Endothelial cell of umbilical vein (primary cell): ENCODE results near the gene MUC13. TPM values are rescaled to one million over a fixed set of nuclear protein-coding genes. Genes with fewer than 3 reads are reported as not detected.

ENCODE experiments used
- BruUV-seq: library from RNA; stranded (reverse); fragments of 400-500 nt; replicated peaks from 2 replicates; lab custom pipeline; 2021; lab: Mats Ljungman, UMichigan
- CTCF ChIA-PET: fragments of 300-600, 350-600 bp; sonication (Branson Sonifier 250); formaldehyde crosslinking; loops from one replicate; lab custom pipeline; 2021; ENCODE audit warnings: antibody characterized with exemption, inconsistent platforms; lab: Charles Lee
- POLR2A ChIA-PET: fragments of 300-600, 350-600 bp; sonication (Branson Sonifier 250); formaldehyde crosslinking; loops from one replicate; lab custom pipeline; 2021; ENCODE audit warnings: antibody characterized with exemption, inconsistent platforms; lab: Charles Lee
- DNase-seq: peaks from one replicate; pipeline ENCODE4 v3.0.0-alpha.2; 2011; ENCODE audit warnings: low read depth, low spot score
- FAIRE-seq: peaks from 2 replicates; lab custom pipeline; 2011; peaks lifted over from hg19 to GRCh38; lab: Jason Lieb, UNC
- H2AFZ ChIP-seq: 2 replicates; pipeline ENCODE4 v1.6.0; 2012; ENCODE audit warnings: low read depth, low read length, control low read depth, inconsistent platforms
- H3K27ac ChIP-seq: 2 replicates; pipeline ENCODE4 v1.5.1; 2011; ENCODE audit warnings: low read depth, mild to moderate bottlenecking, control low read depth, low read length, moderate library complexity; ENCODE audit not compliant: insufficient read depth
- H3K27me3 ChIP-seq, 2 experiments: 2 replicates each; pipeline versions ENCODE4 v1.6.0 to v1.6.1; 2011; ENCODE audit warnings: low read length in 2 of 2, mixed read lengths in 1 of 2; ENCODE audit not compliant: control insufficient read depth in 2 of 2, insufficient read depth in 2 of 2
- H3K36me3 ChIP-seq, 2 experiments: 2 replicates in 1 of 2; 3 replicates in 1 of 2; pipeline ENCODE4 v1.5.1; 2011; ENCODE audit warnings: low read length in 2 of 2, mild to moderate bottlenecking in 1 of 2, moderate library complexity in 1 of 2; ENCODE audit not compliant: control insufficient read depth in 2 of 2, insufficient read depth in 2 of 2; ENCODE audit errors: extremely low read depth in 1 of 2
- H3K4me1 ChIP-seq: 3 replicates; pipeline ENCODE4 v1.5.1; 2011; ENCODE audit warnings: mild to moderate bottlenecking, low read length; ENCODE audit not compliant: control insufficient read depth, insufficient read depth; ENCODE audit errors: extremely low read depth
- H3K4me2 ChIP-seq: 2 replicates; pipeline ENCODE4 v1.6.1; 2011; ENCODE audit warnings: low read length, control low read depth, mixed read lengths; ENCODE audit not compliant: insufficient read depth
- H3K4me3 ChIP-seq, 3 experiments: fragments of 200-600 bp in 1 of 3; sonication (generic), shearing (Covaris generic) in 1 of 3; replicated peaks in 1 of 3; 2 replicates each; pipeline ENCODE4 v1.5.1; 2011 to 2016; ENCODE audit warnings: control low read depth in 3 of 3, low read length in 3 of 3, mild to moderate bottlenecking in 2 of 3, inconsistent platforms in 1 of 3, low read depth in 1 of 3, moderate library complexity in 1 of 3; ENCODE audit not compliant: insufficient read depth in 1 of 3
- H3K79me2 ChIP-seq: 2 replicates; pipeline ENCODE4 v1.6.0; 2012; ENCODE audit warnings: low read length, inconsistent platforms; ENCODE audit not compliant: control insufficient read depth, insufficient read depth
- H3K9ac ChIP-seq: replicated peaks from 2 replicates; pipeline ENCODE3; 2011; ENCODE audit warnings: low read length, control low read depth; ENCODE audit not compliant: insufficient read depth; ENCODE audit errors: extremely low read depth
- H3K9me1 ChIP-seq: replicated peaks from 3 replicates; pipeline ENCODE4 v1.6.0; 2011; ENCODE audit warnings: mild to moderate bottlenecking, low read length; ENCODE audit not compliant: control insufficient read depth, insufficient read depth; ENCODE audit errors: extremely low read depth
- H3K9me3 ChIP-seq: replicated peaks from 2 replicates; pipeline ENCODE4 v1.5.1; 2012; ENCODE audit warnings: low read length, inconsistent platforms; ENCODE audit not compliant: control insufficient read depth, insufficient read depth
- H4K20me1 ChIP-seq: replicated peaks from 2 replicates; pipeline ENCODE3; 2011; ENCODE audit warnings: mild to moderate bottlenecking, low read length; ENCODE audit not compliant: control insufficient read depth, insufficient read depth; ENCODE audit errors: extremely low read depth
- EZH2 ChIP-seq: IDR thresholded peaks from 2 replicates; pipeline ENCODE4 v1.6.1; 2012; ENCODE audit warnings: borderline replicate concordance, low read depth, mild to moderate bottlenecking, moderate library complexity, low read length, inconsistent platforms; ENCODE audit not compliant: severe bottlenecking
- FOS ChIP-seq: IDR thresholded peaks from 2 replicates; pipeline ENCODE4 v1.6.1; 2011; ENCODE audit warnings: mild to moderate bottlenecking, low read length, moderate library complexity, borderline replicate concordance; ENCODE audit not compliant: insufficient read depth
- GATA2 ChIP-seq: IDR thresholded peaks from 2 replicates; pipeline ENCODE4 v1.7.0; 2011; ENCODE audit warnings: low read depth, mild to moderate bottlenecking, moderate library complexity, mixed read lengths, low read length; ENCODE audit not compliant: insufficient read length, insufficient read depth
- JUN ChIP-seq: IDR thresholded peaks from 2 replicates; pipeline ENCODE4 v1.6.1; 2011; ENCODE audit warnings: borderline replicate concordance, low read depth; ENCODE audit not compliant: insufficient read length, insufficient read depth
- MAX ChIP-seq: IDR thresholded peaks from 2 replicates; pipeline ENCODE4 v1.6.1; 2011; ENCODE audit not compliant: insufficient read depth, insufficient read length
- MYC ChIP-seq: IDR thresholded peaks from one replicate; pipeline ENCODE4 v1.6.1; 2011; ENCODE audit warnings: mild to moderate bottlenecking, low read depth, low read length
- POLR2A ChIP-seq: IDR thresholded peaks from 2 replicates; pipeline ENCODE4 v1.6.1; 2012; ENCODE audit warnings: low read depth, mild to moderate bottlenecking, control low read depth, low read length
- POLR2AphosphoS5 ChIP-seq: IDR thresholded peaks from 2 replicates; pipeline ENCODE4 v1.6.1; 2012; ENCODE audit warnings: low read depth, mild to moderate bottlenecking, control low read depth, low read length, moderate library complexity; ENCODE audit not compliant: insufficient read depth
- dilution Hi-C: fragments of 300-500 bp; cut with MboI; formaldehyde crosslinking; loops from one replicate; pipeline ENCODE4 v1.15.0; 2019; ENCODE audit warnings: low sequenced_read_pairs; ENCODE audit not compliant: extremely low pct_ligation_motif_present
- intact Hi-C: fragments of 100-400 bp; cut with micrococcal nuclease; formaldehyde crosslinking; loops from one replicate; pipeline ENCODE4 v1.10.0; 2022
- polyA plus RNA-seq, 4 experiments: library from polyadenylated mRNA; depleted of rRNA in 3 of 4; stranded (reverse) in 3 of 4; unstranded in 1 of 4; fragments of >200 nt; gene quantifications; 2 replicates each; pipeline versions ENCODE4 v1.2.1 to v1.2.3, GENCODE V29; 2011 to 2012; ENCODE audit warnings: missing spikeins in 1 of 4
- total RNA-seq: library from RNA; stranded (reverse); gene quantifications from 2 replicates; pipeline ENCODE4 v1.2.3, GENCODE V29; 2021
- TF ChIP-seq, protein P1 (sequence below), 2 donors: IDR thresholded peaks; 1 replicate in 1 of 2; 2 replicates in 1 of 2; pipeline ENCODE4 v1.5.1; 2011; ENCODE audit warnings: low read length in 2 of 2, mild to moderate bottlenecking in 2 of 2, moderate library complexity in 2 of 2, control low read depth in 1 of 2, inconsistent platforms in 1 of 2, low read depth in 1 of 2; ENCODE audit not compliant: insufficient read depth in 1 of 2; ENCODE audit errors: extremely low read depth in 1 of 2

The MUC13 gene
- total and polyA plus RNA-seq, 2 donors (not counting 3 experiments of a cell fraction or from before 2014, with no cell fraction given): not detected

DNA sequence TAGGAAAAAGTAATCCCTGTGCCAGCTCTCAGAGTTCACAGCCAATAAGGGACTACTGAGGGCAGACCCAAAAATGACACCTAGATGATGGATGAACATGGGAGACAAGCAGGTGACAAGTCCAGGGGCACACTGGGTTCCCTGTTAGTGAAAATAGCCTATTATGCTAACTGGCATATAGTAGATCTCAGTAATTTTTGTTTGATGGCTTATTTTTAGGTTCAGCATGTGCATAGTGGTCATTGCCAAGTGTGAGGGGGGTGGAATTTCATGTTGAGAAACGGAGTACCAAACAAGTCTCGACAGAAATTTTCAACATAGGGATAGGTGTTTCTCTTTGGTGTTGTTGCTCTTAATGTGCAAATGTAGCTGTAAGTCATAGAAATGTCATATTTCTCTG is 41.0 kb downstream of the MUC13 start:
- TF ChIP-seq FOS: no peak
- no peak for TF ChIP-seq EZH2
- TF ChIP-seq GATA2: no peak
- TF ChIP-seq POLR2AphosphoS5: no peak
- TF ChIP-seq POLR2A: no peak
- TF ChIP-seq MYC: no peak
- TF ChIP-seq, protein P1, sequence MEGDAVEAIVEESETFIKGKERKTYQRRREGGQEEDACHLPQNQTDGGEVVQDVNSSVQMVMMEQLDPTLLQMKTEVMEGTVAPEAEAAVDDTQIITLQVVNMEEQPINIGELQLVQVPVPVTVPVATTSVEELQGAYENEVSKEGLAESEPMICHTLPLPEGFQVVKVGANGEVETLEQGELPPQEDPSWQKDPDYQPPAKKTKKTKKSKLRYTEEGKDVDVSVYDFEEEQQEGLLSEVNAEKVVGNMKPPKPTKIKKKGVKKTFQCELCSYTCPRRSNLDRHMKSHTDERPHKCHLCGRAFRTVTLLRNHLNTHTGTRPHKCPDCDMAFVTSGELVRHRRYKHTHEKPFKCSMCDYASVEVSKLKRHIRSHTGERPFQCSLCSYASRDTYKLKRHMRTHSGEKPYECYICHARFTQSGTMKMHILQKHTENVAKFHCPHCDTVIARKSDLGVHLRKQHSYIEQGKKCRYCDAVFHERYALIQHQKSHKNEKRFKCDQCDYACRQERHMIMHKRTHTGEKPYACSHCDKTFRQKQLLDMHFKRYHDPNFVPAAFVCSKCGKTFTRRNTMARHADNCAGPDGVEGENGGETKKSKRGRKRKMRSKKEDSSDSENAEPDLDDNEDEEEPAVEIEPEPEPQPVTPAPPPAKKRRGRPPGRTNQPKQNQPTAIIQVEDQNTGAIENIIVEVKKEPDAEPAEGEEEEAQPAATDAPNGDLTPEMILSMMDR (IDR thresholded peaks at IDR 0.05; ENCODE audit: extremely low read depth in 1 of 2, insufficient read depth in 1 of 2, low read depth in 1 of 2, low read length in 2 of 2): no peak
- no peak for TF ChIP-seq JUN
- no peak for TF ChIP-seq MAX
- Histone ChIP-seq H3K27me3 (no peaks in the 10 kb centered on the region), H4K20me1 (no peaks in the 10 kb centered on the region), H3K4me1 (no peaks in the 10 kb centered on the region), H3K27ac (no peak overlapping the region), H2AFZ (no peak overlapping the region), H3K4me3 (no peak overlapping the region), H3K9ac (no peak overlapping the region), H3K79me2 (no peaks in the 10 kb centered on the region), H3K4me2 (no peak overlapping the region), H3K9me1 (no peaks in the 10 kb centered on the region), H3K9me3 (no peaks in the 10 kb centered on the region), H3K36me3 (no peaks in the 10 kb centered on the region)
- DNase-seq: no peak
- CTCF ChIA-PET: interaction anchor here (7.6 kb wide), 1 partner anchor 107 kb away, joined by 66 read pairs; no protein-coding TSS in a partner anchor
- POLR2A ChIA-PET: no interaction called here
- dilution Hi-C loops: loop anchor here (25.0 kb wide), 1 partner anchor 131 kb away; no protein-coding TSS in a partner anchor
- BruUV-seq: no TSS peak
- FAIRE-seq: no peak
- intact Hi-C loops: loop anchor here (5.0 kb wide), 1 partner anchor 629 kb away; the partner anchor contains the start of gene SNX4
